ENCODE data around the gene HCFC1R1. TPM values are rescaled to one million over a fixed set of nuclear protein-coding genes. Genes with fewer than 3 reads are reported as not detected.

The HCFC1R1 gene
- total and polyA plus RNA-seq, 4 donors = 10.9 to 138 (median 45.7) TPM

DNA sequence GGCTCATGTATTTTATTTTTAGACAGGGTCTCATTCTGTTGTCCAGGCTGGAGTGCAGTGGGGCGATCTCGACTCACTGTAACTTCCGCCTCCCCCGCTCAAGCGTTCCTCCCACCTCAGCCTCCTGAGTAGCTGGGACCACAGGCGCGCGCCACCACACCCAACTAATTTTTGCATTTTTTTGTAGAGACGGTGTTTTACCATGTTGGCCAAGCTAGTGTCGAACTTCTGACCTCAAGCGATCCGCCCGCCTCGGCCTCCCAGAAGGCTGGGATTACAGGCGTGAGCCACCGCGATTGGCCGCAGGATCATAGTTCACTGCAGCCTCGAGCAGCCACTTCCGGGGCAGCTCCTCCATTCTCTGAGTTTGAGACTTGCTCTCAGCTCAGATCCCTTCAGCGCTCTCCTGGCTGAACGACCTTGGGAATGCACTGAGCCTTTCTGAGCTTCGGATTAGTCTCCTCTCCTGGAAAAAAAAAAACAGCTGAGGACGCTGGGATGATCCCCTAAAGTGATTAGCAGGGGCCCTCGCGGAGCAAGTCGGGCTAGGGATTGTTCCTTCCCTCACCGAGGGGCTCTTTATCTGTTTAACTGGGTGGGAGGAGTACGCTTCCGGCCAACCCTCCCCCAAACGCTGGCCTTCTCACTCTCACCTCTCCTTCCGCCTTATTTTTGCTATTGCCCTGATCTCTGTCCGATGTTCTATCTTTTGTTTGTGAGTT lies 42.4 kb downstream of the HCFC1R1 start:
- Histone ChIP-seq H3K4me3 (no peak overlapping the region), H3K4me1 (ENCODE audit: control insufficient read depth in 5 of 5, insufficient read depth in 5 of 5, low read length in 5 of 5) (peaks cover 0 to 33% (median 10%) of the 10 kb centered on the region in 5 donors), H3K36me3 (ENCODE audit: control insufficient read depth in 4 of 4, insufficient read depth in 4 of 4, low read length in 4 of 4) (no peaks in the 10 kb centered on the region), H3K27ac (ENCODE audit: low read depth in 1 of 2, low read length in 1 of 2) (no peak overlapping the region), H3K9ac (ENCODE audit: insufficient read depth in 1 of 2, low read length in 2 of 2) (no peak overlapping the region), H3K9me3 (ENCODE audit: control insufficient read depth in 4 of 4, insufficient read depth in 3 of 4, low read length in 3 of 4) (no peaks in the 10 kb centered on the region), H3K27me3 (ENCODE audit: control insufficient read depth in 3 of 3, insufficient read depth in 3 of 3, low read length in 2 of 3) (no peaks in the 10 kb centered on the region)
- ATAC-seq (ENCODE audit: insufficient read depth, low FRiP score) = no peak
- no peak for DNase-seq
- TF ChIP-seq, protein P1, sequence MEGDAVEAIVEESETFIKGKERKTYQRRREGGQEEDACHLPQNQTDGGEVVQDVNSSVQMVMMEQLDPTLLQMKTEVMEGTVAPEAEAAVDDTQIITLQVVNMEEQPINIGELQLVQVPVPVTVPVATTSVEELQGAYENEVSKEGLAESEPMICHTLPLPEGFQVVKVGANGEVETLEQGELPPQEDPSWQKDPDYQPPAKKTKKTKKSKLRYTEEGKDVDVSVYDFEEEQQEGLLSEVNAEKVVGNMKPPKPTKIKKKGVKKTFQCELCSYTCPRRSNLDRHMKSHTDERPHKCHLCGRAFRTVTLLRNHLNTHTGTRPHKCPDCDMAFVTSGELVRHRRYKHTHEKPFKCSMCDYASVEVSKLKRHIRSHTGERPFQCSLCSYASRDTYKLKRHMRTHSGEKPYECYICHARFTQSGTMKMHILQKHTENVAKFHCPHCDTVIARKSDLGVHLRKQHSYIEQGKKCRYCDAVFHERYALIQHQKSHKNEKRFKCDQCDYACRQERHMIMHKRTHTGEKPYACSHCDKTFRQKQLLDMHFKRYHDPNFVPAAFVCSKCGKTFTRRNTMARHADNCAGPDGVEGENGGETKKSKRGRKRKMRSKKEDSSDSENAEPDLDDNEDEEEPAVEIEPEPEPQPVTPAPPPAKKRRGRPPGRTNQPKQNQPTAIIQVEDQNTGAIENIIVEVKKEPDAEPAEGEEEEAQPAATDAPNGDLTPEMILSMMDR (IDR thresholded peaks at IDR 0.05; ENCODE audit: control extremely low read depth, extremely low read depth) = no peak
- 63 to 64% methylated on average over 33 of the region's 33 CpGs for WGBS, 2 donors

DNA sequence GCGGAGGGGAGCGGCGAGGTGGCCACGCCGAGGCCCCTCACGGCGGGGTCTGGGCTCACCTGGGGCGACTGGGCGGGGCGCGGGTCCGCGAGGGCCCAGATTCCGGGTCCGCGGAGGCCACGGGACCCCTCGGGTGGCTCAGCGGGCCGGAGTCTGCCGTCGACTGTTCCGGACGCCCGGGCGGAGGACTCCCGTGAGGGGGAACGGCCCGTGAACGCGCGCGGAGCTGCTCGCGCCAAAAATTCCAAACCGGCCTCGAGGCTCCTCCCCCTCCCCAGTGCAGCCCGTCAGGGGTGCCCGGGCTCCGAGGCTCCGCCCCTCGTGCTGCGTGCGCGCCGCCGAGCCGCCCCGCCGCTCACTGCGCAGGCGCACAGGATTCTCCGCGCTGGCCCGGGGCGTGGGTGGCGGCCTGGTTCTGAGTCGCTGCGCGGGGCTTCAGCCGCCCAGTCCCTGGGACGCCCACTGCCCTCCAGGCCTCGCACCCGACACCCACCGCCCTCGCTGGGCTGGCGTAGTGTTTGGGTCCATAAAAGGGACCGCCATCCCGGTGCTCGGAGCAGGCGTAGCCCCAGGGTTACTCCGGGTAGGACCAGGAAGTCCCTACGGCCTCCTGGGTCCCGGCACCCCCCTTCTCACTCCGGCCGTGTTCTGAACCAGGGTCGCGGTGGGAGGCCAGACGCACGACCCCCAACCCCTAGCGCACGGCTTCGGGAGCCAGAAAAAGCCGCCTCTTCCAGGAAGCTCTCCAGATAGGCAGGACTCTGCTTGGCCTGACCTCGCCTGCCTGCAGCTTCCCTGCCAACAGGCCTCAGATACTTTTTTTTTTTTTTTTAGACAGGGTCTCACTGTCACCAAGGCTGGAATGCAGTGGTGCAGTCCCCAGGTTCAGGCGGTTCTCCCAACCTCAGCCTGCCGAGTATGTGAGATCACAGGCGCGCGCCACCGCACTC lies 43.2 kb downstream of the HCFC1R1 start, which contains the start of gene PKMYT1:
Gene PKMYT1 (minus strand): TSS at position 220 of the 950 bp plus-strand sequence. CDS start 789 bp downstream, outside the sequence.
- peak; percentile 93 to 94 (median 93) for DNase-seq
- Histone ChIP-seq H3K9ac (ENCODE audit: insufficient read depth in 1 of 2, low read length in 2 of 2) (peak within 1 kb of the TSS; percentile 16 to 55), H3K27ac (ENCODE audit: low read depth in 1 of 2, low read length in 1 of 2) (peak within 1 kb of the TSS; percentile 78 to 92), H3K4me1 (ENCODE audit: control insufficient read depth in 5 of 5, insufficient read depth in 5 of 5, low read length in 5 of 5) (peaks cover 0 to 30% (median 7%) of the 10 kb centered on the region in 5 donors), H3K4me3 (peak within 1 kb of the TSS; percentile 66), H3K27me3 (ENCODE audit: control insufficient read depth in 3 of 3, insufficient read depth in 3 of 3, low read length in 2 of 3) (no peaks in the 10 kb centered on the region), H3K9me3 (ENCODE audit: control insufficient read depth in 4 of 4, insufficient read depth in 3 of 4, low read length in 3 of 4) (no peaks in the 10 kb centered on the region), H3K36me3 (ENCODE audit: control insufficient read depth in 4 of 4, insufficient read depth in 4 of 4, low read length in 4 of 4) (no peaks in the 10 kb centered on the region)
- ATAC-seq (ENCODE audit: insufficient read depth, low FRiP score) = peak; percentile 96
- WGBS, 2 donors = 6 to 8% methylated on average over 76 to 91 of the region's 91 CpGs
- TF ChIP-seq, protein P1 (IDR thresholded peaks at IDR 0.05; ENCODE audit: control extremely low read depth, extremely low read depth) = no peak

DNA sequence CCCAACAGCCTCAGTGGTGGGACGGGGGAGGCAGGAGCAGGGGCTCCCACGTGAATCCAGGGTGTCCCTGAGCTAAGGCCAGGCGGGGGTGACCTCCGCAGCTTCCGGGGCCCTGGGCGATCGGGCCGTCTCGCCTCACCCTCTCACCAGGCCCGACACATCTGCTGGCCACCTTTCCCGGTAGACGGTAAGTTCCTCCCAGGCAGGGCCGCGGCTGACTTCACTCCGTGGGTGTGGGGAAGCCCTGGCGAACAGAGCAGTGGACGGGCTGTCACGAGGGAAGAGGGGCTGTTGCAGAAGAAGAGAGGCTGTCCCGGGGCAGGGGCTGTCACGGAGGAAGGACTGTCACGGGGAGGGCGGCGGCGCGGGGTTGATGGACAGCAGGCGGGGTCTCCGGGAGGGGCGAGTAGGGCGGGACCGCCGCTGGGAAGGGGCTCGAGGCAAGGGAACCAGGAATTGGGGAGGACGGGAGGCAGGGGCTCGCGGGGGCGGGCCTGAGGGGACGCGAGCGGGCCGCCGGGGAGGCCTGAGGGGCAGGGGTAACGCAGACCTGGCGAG lies 44.0 kb downstream of the HCFC1R1 start:
- Histone ChIP-seq H3K27me3 (ENCODE audit: control insufficient read depth in 3 of 3, insufficient read depth in 3 of 3, low read length in 2 of 3) (no peaks in the 10 kb centered on the region), H3K9me3 (ENCODE audit: control insufficient read depth in 4 of 4, insufficient read depth in 3 of 4, low read length in 3 of 4) (no peaks in the 10 kb centered on the region), H3K4me3 (peak overlapping the region; percentile 42), H3K27ac (ENCODE audit: low read depth in 1 of 2, low read length in 1 of 2) (no peak overlapping the region), H3K9ac (ENCODE audit: insufficient read depth in 1 of 2, low read length in 2 of 2) (no peak overlapping the region), H3K36me3 (ENCODE audit: control insufficient read depth in 4 of 4, insufficient read depth in 4 of 4, low read length in 4 of 4) (no peaks in the 10 kb centered on the region), H3K4me1 (ENCODE audit: control insufficient read depth in 5 of 5, insufficient read depth in 5 of 5, low read length in 5 of 5) (peaks cover 0 to 24% (median 7%) of the 10 kb centered on the region in 5 donors)
- no peak for DNase-seq
- no peak for ATAC-seq (ENCODE audit: insufficient read depth, low FRiP score)
- WGBS, 2 donors = 6 to 9% methylated on average over 36 to 43 of the region's 43 CpGs
- TF ChIP-seq, protein P1 (IDR thresholded peaks at IDR 0.05; ENCODE audit: control extremely low read depth, extremely low read depth) = no peak
